HL-60/S4 treated with retinoic acid at 250 ng/mL for 4 days and 3 days (cell line): ENCODE data around the gene CPLANE2.
"Not testable (repeated sequence)": the region's sequence is repeated elsewhere in the genome, so short reads cannot be mapped to it uniquely, and the experiment has no call there.

ENCODE experiments used
- in situ Hi-C: fragments of 300-500 bp; cut with MboI; formaldehyde crosslinking; loops from 2 replicates; pipeline ENCODE4 v1.7.0; 2022; ENCODE audit warnings: low sequenced_read_pairs

CPLANE2 gene

DNA sequence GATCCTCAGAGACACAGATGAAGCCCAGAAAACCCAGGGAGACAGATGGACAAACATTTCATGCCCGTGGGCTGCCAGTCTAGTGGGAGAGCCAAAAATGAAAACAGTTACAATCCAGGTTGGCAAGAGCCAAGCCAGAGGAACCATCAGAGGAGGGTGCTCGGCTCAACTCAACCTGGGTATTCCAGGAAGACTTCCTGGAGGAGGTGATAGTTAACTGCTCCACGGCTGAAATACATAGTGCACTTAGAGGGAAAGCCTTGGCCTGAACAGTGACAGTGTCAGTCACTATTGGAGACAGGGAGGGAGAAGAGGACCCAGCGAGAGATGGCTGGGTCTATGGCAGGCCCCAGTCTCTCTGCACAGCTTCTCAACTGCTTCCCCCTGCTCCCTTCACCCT lies 26.4 kb downstream of the CPLANE2 start:
- in situ Hi-C loops: no loop called here

DNA sequence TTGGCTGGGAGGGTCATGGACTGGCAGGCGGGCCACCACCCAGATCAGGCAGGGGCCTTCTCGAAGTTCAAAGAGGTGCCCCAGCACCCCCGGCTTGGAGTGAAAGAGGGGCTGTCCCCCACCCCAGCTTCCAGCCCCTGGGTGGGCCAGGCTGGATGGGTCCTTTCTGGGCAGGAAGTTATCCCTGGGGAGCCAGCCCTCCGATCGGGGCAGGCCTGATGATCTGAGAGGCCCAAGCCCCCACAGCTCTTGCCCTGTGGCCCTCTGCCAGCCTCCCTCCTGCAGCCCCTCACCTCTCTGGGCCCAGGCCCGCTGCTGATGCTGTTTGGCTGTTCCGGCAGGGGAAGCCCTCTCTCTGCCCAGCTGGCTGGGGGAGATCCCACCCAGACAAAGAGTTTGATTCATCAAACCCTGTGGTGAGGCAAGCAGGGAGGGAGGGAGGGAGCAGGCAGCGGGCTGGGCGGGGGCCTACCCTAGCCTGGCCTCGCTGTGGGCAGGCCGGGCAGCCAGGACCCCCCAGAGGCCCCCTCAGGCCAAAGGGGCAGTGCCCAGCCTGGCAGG lies 27.1 kb downstream of the CPLANE2 start:
- in situ Hi-C loops: no loop called here

DNA sequence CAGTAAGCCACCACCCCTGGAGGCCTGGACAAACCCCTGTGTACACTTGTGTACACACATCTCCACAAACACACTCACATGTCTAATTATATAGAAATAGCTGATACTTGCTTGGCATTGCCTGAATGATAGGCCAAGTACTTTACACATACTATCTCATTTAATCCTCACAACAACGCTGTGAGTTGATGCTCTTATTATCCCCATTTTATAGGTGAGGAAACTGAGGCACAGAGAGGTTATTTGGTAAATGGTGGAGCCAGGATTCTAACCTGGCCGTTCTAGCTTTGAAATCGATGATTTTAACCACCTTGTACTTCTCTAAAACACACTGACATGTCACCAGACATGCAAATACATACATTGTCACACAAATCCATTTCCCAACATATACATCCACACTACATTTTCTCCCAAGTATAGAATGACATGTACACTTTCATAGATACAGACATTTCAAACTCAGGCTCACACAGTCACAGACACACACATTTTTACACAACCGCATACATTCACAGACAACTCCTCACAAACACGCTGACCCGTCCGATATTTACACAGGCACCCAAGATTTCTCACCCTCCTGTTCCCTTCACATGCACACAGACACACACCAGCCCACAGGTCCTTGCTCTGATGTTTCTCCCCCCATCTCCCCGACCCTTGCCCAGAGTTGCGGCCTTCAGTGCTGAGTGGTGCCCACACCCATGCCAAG lies 27.7 kb downstream of the CPLANE2 start:
- in situ Hi-C loops: no loop called here

DNA sequence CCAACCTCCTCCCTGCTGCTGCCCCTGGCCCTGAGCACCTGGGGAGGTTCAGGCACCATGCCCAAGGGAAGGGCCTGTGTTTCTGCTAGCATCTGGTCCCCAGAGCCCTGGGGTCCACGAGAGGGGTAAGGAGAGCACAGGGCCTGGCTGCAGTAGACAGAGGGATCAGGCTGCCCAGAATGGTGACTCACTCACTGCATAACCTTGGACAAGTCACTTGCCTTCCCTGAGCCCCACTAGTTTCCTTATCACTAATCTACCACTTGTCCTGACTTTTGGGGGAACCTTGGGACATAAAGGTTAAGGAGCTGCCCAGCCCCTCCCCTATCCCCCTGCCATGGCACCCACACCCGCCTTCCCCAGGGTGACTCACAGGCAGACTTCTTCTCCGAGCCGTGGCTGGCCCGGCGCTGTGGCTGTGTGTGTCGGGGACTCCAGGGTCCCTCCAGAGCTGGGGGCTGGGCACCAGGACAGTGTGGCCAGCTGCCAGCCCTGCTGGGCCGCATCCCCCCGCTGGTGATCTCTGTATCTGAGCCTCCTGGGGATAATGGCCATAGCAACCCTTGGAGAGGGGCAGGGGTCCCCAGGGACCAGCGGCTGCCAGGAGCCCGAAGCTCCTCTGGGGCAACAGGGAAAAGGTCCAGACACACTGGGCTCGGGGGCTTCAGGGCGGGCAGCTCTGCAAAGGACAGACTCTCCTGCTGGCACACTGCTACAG lies 28.6 kb downstream of the CPLANE2 start:
- in situ Hi-C loops: no loop called here

DNA sequence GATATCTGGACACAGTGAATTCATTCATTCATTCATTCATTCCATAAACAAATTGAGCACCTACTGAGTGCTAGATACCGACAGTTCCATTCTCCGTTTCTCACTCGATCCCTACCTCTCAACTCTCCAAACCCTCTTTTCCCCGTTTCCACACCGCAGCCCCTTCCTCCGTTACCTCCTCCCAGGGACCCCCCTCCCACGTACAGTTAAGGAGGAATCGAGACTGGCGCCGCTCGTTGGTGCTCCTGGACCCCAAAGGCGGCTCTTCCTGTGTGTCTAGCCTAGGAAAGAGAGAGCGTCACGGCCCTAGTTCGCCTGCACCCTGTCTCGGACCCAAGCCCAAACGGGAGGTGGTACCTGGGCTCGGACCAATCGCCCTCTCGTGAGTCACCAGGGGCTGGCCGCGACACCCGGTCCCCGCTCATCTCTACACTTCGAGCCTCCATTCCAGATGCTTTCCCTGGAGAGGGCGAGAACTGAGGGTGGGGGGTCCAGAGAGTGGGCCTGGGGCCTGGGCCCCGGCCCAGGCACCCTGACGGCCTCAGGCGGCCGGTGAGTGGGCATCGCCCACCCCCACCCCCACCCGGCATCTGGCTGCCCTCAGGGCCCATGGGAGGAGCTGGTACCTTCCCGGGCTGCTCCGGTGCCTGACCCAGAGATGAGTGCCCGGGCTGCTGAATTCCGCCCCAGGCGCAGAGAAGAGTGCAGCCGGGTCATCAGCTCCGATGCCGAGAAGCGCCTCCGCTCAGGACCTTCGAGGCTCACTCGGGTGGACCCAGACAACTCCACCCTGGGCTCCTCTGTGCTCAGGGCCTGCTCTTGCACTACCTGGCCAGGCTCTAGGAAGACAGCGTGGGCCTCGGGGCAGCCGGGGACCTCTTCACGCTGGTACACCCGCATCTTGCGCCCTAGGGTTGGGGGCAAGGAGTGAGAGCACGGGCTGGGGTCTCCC lies 29.4 kb downstream of the CPLANE2 start:
- in situ Hi-C loops: no loop called here

DNA sequence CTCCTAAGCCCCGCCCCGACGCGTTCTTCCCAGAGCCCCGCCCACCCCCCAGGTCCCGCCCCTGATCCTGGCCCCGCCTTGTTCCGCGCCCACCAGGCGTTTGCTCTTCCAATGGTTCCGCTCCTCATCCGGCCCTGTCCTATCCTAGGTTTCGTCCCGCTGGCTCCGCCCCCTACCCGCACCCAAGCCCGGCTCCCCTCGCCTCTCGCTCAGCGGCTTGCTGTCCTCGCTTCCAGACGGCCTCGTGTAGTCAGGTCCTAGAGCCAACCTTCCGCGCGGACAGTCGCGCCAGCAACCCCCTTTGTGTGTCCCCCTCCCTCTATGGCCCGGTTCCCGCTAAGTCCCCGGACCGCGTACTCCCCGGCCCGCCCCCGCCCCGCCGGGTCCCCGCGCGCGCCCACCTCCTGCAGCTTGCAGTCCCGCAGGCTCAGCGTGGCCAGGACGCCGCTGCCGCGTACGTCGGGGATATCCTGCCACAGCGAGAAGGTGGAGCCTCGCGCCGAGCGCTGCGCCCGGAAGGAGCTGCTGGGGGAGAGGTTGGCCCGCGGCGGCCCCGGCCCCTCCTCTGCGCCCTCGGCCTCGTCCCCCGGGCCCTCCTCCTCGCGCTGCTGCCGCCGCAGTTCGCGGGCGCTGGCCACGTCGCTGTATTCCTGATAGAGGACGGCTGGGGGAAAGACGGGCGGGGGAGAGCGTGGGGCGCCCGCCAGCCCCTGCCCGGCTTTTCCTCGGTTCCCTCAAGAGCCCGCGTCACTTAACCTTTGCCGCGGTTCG lies 30.3 kb downstream of the CPLANE2 start:
- in situ Hi-C loops: no loop called here

DNA sequence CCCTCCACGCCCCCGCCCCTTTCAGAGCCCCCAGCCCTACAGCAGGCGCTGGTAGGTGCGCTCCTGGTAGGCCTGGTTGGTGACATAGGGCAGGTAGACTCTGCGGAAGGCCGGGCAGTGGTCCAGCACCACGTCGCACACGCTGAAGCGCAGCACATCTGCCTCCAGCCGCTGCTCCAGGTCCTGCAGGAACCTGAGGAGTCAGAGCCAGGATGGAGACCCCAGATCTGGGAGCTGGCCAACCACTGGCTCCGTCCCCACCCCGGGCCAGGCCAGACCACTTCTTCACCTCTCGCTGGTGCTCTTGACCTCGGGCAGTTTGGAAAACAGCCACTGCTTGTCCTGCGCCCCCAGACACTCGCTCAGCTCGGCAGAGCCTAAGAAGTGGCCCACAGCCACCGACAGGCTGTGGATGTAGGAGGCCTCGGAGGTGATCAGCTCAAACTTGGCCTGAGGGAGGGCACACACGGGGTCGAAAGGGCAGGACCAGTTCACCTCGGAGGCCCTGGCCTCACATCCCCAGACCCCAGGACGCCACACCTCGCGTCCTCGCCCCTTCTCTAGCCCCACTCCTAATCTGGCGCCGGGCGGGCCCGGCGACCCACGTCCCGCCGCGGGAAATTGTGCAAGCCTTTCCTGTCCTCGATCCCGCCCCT lies 31.0 kb downstream of the CPLANE2 start:
- in situ Hi-C loops: no loop called here

DNA sequence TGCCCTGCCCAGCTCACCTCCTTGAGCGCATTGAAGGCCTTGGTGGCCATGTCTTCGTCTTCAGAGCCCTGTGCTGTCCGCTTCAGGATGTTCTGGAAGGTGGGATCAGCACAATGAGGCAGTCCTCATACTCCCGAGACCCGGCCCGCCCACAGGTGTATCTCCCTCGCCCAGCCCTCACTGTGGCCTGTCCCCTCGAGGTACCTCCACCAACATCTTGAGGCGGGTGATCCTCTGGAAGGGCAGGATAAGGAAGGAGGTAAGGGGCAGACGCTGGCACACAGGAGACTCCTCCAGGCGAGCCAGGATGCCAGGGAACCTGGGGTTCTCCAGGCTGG lies 31.7 kb downstream of the CPLANE2 start:
- in situ Hi-C loops: no loop called here

DNA sequence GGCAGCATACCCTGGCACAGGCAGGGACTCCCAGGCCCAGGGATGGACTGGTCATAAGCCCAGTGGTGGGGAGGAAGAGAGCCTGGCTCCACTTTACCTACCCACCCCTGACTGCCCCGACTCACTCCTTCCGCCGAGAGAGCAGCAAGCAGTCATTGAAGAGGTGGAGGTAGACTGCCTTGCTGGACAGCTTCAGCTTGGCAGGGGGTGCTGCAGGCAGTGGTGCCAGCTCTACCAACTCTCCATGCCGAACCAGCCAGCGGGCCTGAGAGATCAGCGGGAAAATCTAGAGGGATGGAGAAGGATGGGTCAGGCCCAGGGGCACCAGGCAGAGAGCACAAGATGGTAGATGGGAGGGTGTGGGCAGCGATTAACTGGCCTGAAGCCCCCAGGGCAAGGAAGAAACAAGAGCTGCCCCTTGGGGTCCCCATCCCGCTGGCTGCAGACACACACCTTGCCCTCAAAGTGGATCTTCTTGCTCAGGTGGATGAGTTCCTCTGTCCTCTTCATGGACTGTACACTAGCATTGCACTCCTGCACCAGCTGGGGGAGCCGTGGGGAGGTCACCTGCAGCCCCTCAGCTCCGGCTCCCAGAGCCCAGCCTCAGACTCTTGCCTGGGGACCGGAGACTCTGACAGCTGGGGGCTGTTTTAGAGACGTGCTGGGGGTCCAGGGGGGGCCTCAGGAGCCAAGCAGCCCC lies 32.2 kb downstream of the CPLANE2 start:
- in situ Hi-C loops: no loop called here

DNA sequence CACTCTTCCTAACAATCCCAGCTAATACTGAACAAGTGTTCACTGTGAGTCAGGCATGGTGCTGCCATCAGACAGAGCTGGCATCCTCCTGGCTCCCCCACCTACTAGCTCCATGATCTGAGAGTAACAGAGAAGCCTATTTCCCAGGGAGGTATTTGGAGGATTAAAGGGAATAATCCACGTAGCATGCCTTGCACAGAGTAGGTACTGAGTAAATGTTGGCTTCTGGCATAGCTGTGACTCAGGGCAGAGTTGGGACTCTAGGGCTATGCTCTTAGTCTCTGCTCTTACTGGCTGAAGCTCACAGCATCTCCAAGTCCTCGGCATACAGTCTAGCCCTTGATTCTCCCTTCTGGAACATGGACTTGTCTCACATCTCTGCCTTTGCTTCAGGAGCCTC lies 32.8 kb downstream of the CPLANE2 start:
- in situ Hi-C loops: no loop called here

DNA sequence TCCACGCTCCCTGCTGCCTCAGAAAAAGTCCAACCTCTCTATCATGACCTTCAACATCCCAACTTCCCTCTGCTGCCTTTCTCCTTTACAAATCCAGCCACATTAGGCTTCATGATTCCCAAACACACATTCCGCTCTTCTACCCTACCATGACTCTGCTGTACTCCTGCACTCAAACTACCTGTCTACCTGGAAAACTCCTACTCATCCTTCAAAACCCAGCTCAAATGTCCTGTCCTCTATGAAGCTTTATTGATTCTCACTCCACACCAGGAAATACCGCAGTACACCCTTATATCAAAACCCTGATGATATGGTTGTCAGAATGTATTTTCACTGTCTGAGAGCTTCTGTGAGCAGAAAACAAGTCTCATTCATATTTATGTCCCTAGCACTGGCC lies 33.4 kb downstream of the CPLANE2 start:
- in situ Hi-C loops: no loop called here

DNA sequence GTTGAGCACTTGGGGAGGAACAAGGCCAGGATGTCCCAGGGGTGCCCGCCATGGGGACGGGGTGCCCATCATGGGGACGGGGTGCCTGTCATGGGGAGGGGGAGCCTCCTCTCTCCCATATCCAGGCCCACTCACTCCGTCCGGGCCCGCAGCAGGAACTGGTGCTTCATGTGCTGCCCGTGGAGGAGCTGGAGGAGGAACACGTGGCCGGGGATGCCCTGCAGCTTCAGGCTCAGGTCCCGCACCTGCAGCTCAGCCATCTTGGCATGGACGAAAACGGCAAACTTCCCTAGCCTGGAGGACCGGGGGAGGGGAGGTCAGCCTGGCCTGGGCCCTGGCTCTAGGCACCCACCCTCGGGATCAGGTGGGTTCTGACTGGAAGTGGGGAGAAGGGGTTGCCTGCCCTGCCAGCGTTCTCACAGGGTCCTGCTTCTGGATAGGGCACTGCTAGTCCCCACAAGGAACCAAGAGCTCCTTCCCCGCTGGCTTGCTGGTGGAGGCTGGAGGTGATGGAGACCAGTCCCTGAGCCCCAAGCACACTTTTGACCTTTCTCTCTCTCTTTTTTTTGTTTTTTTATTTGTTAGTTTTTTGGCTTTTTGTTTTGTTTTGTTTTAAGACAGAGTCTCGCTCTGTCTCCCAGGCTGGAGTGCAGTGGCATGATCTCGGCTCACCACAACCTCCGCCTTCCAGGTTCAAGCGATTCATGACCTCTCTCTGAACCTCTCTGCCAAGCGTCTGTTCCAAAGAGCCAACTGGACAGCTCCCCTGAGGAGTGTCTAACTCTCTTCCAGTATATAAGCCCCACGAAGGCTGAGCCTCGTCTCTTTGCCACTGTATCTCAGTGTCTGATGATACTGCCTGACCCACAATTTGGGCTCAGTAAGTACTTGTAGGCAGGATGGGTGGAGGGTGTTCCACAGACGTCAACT lies 34.4 kb downstream of the CPLANE2 start:
- in situ Hi-C loops: no loop called here

DNA sequence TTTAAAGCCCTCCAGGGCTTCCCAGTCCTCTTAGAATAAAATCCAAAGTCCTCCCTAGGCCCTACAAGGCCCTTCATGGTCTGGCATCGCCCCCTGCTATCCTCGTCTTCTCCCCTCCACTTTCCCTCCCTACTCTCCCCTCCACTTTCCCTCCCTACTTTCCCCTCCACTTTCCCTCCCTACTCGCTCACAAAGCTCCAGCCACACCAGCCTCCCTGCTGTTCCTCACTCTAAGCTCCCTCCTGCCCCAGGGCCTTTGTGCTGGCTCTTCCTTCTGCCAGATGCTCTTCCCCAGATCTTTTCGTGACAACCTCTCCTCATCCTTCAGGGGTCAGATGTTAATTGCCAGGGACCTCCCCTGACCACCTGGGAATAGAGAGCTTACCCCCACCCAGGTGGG lies 37.3 kb downstream of the CPLANE2 start:
- in situ Hi-C loops: no loop called here

DNA sequence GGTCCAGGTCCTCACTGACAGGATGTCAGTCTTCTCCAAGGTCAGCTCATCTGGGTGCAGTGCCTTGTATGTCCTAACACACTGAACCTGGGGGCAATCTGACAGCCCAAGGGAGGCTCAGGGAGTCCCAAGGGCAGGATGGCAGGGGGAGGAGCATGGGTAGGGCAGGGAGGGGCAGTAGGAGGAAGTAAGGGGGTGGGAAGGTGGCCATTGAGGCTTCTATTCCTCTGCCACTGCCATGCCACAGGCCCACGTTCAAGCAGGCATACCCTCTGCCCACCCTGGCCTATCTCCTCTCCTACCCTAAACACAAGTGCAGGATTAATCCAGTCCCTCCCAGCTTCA lies 37.9 kb downstream of the CPLANE2 start:
- in situ Hi-C loops: no loop called here

DNA sequence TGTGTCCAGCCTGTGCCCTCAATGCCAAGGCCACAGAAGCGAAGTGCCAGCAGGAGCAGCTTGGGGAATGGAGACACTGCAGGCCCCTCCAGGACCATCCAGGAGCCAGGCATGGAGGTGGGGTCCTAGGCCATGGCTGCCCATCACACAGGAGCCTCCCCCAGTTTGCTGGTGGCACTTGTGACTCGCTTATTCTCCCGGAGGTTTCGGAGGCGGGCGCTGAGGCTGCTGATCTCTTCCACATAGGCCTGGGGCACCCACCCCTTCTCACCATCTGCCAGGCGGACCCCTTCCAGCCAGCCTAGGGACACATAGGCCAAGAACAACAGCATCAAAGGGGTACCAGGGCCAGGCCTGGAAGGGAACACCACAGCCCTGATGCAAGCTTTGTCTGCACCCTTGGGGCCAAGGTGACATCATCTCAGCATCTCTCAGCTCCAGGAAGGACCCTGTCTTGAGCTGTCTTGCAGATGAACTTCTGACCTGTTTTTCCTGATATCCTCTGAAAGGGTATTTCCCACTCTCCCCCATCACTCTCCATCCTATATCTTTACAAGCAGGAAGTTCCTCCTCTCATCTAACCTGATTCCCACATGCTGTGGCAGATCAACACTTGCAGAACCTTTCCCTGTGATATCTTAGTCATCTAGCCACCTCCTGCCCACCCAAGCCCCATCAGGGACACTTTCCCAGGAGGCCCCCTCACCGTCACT lies 38.4 kb downstream of the CPLANE2 start:
- in situ Hi-C loops: no loop called here

DNA sequence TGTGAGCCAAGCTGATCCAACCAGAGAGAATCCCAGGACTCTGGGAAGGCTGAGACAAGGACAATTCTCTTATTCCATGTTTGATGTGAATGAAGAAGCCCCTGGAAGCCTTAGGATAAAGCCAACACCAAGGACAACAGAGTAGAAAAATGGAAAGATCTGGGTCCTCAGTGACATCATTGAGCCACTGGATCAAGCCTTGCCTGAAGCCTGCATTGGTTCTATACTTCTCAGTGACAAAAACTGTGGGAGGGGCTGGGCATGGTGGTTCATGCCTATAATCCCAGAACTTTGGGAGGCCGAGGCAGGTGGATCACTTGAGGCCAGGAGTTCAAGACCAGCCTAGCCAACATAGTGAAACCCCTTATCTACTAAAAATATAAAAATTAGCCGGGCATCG lies 40.1 kb downstream of the CPLANE2 start:
- in situ Hi-C loops: no loop called here

DNA sequence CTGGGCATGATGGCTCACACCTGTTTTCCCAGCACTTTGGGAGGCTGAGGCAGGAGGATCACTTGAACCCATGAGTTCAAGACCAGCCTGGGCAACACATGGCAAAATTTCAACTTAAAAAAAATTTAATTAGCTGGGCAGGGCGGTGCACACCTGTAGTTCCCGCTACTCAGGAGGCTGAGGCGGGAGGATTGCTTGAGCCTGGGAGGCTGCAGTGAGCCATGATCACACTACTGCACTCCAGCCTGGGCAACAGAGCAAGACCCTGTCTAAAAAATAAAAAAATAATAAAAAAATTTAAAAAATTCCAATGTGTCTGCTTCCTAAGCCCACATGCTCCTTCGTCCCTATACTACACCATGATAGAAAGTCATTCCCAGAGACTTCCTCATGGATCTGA lies 40.8 kb downstream of the CPLANE2 start:
- in situ Hi-C loops: not testable (repeated sequence)

DNA sequence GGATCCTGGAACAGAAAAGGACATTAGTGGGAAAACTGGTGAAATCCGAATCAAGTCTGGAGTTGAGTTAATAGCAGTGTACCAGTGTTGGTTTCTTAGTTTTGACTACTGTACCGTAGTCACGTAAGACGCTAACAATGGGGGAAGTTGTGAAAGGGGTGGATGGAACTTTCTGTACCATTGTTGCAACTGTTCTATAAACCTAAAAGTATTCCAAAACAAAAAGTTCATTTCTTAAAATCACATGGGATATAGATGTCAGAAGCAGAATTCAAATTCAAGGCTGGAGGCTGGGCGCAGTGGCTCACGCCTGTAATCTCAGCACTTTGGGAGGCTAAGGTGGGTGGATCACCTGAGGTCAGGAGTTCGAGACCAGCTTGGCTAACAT lies 41.5 kb downstream of the CPLANE2 start:
- in situ Hi-C loops: no loop called here
